ENCODE measurements around the gene CNOT3.

- TF ChIP-seq NFATC3 (CRISPR knock-in tag; IDR thresholded peaks at IDR 0.05), result no peak
- no peak for TF ChIP-seq NR3C1 (CRISPR knock-in tag; IDR thresholded peaks at IDR 0.05)
- no peak for TF ChIP-seq ZNF232 (CRISPR knock-in tag; IDR thresholded peaks at IDR 0.05; ENCODE audit: borderline replicate concordance)
- TF ChIP-seq ZFP36 (IDR thresholded peaks at IDR 0.05; ENCODE audit: borderline replicate concordance, low read depth, low read length, partially characterized antibody), result no peak
- no peak for TF ChIP-seq HNRNPH1 (optimal IDR thresholded peaks at IDR 0.05; ENCODE audit: low read depth, low read length)
- no peak for TF ChIP-seq ZNF350 (CRISPR knock-in tag; IDR thresholded peaks at IDR 0.05; ENCODE audit: borderline replicate concordance, low read depth)
- TF ChIP-seq YEATS2 (CRISPR knock-in tag; IDR thresholded peaks at IDR 0.05; ENCODE audit: borderline replicate concordance), result no peak
- TF ChIP-seq THRA (CRISPR knock-in tag; IDR thresholded peaks at IDR 0.05; ENCODE audit: borderline replicate concordance), result no peak
Measured at GRCh38 chr19:54160854-54161253, 23.3 kb downstream of the CNOT3 start.

Data from HepG2 (cell line).